ENCODE measurements around the gene CACNA2D3. TPM values are rescaled to one million over a fixed set of nuclear protein-coding genes. Genes with fewer than 3 reads are reported as not detected.
"Not testable (repeated sequence)": the region's sequence is repeated elsewhere in the genome, so short reads cannot be mapped to it uniquely, and the experiment has no call there.

Gene CACNA2D3
- total RNA-seq, 2 donors from 2014 or later = 0.42 to 0.98 TPM

- H3K36me3 ChIP-seq = no peaks in the 10 kb centered on the region
- TF ChIP-seq CTCF (IDR thresholded peaks at IDR 0.05) = no peak
- H3K4me1 ChIP-seq = no peaks in the 10 kb centered on the region
- intact Hi-C loops (cut with DNase I) = no loop called here
- no peak overlapping the region for H3K4me3 ChIP-seq
- no peak overlapping the region for H3K27ac ChIP-seq
- no peak for DNase-seq
- no peak overlapping the region for H3K9ac ChIP-seq (ENCODE audit: low read depth in 2 of 2, low read length in 2 of 2)
- H3K27me3 ChIP-seq = no peaks in the 10 kb centered on the region
- H3K9me3 ChIP-seq = no peaks in the 10 kb centered on the region
Measured at GRCh38 chr3:54633444-54634121, 511.2 kb downstream of the CACNA2D3 start.

GRCh38 chr3:54634122-54634469 is 511.7 kb downstream of the CACNA2D3 start:
- no peak for TF ChIP-seq CTCF (IDR thresholded peaks at IDR 0.05)
- no peaks in the 10 kb centered on the region for H3K27me3 ChIP-seq
- H3K36me3 ChIP-seq = no peaks in the 10 kb centered on the region
- no peak overlapping the region for H3K4me3 ChIP-seq
- no peaks in the 10 kb centered on the region for H3K9me3 ChIP-seq
- DNase-seq = no peak
- H3K9ac ChIP-seq (ENCODE audit: low read depth in 2 of 2, low read length in 2 of 2) = no peak overlapping the region
- H3K27ac ChIP-seq = no peak overlapping the region
- H3K4me1 ChIP-seq = no peaks in the 10 kb centered on the region
- intact Hi-C loops (cut with DNase I) = no loop called here

GRCh38 chr3:54639790-54640372 is 517.5 kb downstream of the CACNA2D3 start:
- H3K9me3 ChIP-seq; H3K9ac ChIP-seq (ENCODE audit: low read depth in 2 of 2, low read length in 2 of 2); H3K4me1 ChIP-seq; intact Hi-C loops (cut with DNase I); H3K36me3 ChIP-seq; H3K27me3 ChIP-seq; H3K4me3 ChIP-seq; H3K27ac ChIP-seq; DNase-seq: not testable (repeated sequence)

- intact Hi-C loops (cut with DNase I) = no loop called here
- Histone ChIP-seq H3K36me3 (no peaks in the 10 kb centered on the region), H3K4me1 (no peaks in the 10 kb centered on the region), H3K27me3 (no peaks in the 10 kb centered on the region), H3K4me3 (no peak overlapping the region), H3K27ac (no peak overlapping the region), H3K9ac (ENCODE audit: low read depth in 2 of 2, low read length in 2 of 2) (no peak overlapping the region), H3K9me3 (no peaks in the 10 kb centered on the region)
- no peak for TF ChIP-seq CTCF (IDR thresholded peaks at IDR 0.05)
- no peak for DNase-seq
Measured at GRCh38 chr3:54641226-54642014, 519.1 kb downstream of the CACNA2D3 start.

GRCh38 chr3:54642147-54642546 is 519.8 kb downstream of the CACNA2D3 start:
- TF ChIP-seq CTCF (IDR thresholded peaks at IDR 0.05) = no peak
- no peaks in the 10 kb centered on the region for H3K9me3 ChIP-seq
- H3K4me3 ChIP-seq = no peak overlapping the region
- no peaks in the 10 kb centered on the region for H3K27me3 ChIP-seq
- intact Hi-C loops (cut with DNase I) = no loop called here
- no peaks in the 10 kb centered on the region for H3K36me3 ChIP-seq
- no peaks in the 10 kb centered on the region for H3K4me1 ChIP-seq
- H3K27ac ChIP-seq = no peak overlapping the region
- H3K9ac ChIP-seq (ENCODE audit: low read depth in 2 of 2, low read length in 2 of 2) = no peak overlapping the region
- DNase-seq = no peak

- no peak for TF ChIP-seq CTCF (IDR thresholded peaks at IDR 0.05)
- H3K27me3 ChIP-seq = no peaks in the 10 kb centered on the region
Measured at GRCh38 chr3:54647721-54648120, 525.4 kb downstream of the CACNA2D3 start.

More at GRCh38 chr3:54647721-54648120, 525.4 kb downstream of the CACNA2D3 start:
- intact Hi-C loops (cut with DNase I) = no loop called here
- H3K4me3 ChIP-seq = no peak overlapping the region
- no peak overlapping the region for H3K27ac ChIP-seq
- H3K4me1 ChIP-seq = no peaks in the 10 kb centered on the region
- no peaks in the 10 kb centered on the region for H3K36me3 ChIP-seq
- no peaks in the 10 kb centered on the region for H3K9me3 ChIP-seq
- no peak for DNase-seq
- no peak overlapping the region for H3K9ac ChIP-seq (ENCODE audit: low read depth in 2 of 2, low read length in 2 of 2)

All from colonic mucosa (tissue), 4 donors.